GM19023 (cell line): ENCODE results near the gene MAN1A2.
"Not testable (repeated sequence)": the region's sequence is repeated elsewhere in the genome, so short reads cannot be mapped to it uniquely, and the experiment has no call there.

Source experiments
- ATAC-seq: cut with Tn5 transposase; IDR thresholded peaks from one replicate; pipeline ENCODE4 v1.9.1; 2021; ENCODE audit warnings: mild to moderate bottlenecking, moderate library complexity; ENCODE audit not compliant: unreplicated experiment

Gene MAN1A2

GRCh38 chr1:117396636-117397035 lies 29.4 kb downstream of the MAN1A2 start:
- no peak for ATAC-seq

GRCh38 chr1:117398957-117399356 lies 31.7 kb downstream of the MAN1A2 start:
- no peak for ATAC-seq

DNA sequence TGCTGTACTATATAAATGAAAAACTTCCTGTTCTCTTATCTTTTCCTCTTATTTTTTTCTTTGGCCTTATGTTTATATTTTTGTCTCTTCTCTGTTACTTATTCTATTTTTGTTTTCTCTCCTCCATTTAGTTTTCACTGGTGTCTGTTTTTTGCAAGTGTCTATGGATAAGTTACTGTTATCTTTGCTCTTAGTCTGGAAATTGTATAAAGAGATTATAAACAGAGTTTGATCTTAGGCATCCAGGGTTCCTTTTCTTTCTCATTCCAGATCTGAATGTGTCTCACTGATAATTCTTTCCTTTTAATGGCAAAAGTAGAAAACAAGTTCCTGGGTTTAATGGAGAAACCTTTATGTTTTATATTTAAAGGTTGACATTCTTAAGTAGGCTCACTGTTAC lies 34.5 kb downstream of the MAN1A2 start:
- ATAC-seq: no peak

- ATAC-seq: no peak
Measured at GRCh38 chr1:117403597-117403996, 36.3 kb downstream of the MAN1A2 start.

DNA sequence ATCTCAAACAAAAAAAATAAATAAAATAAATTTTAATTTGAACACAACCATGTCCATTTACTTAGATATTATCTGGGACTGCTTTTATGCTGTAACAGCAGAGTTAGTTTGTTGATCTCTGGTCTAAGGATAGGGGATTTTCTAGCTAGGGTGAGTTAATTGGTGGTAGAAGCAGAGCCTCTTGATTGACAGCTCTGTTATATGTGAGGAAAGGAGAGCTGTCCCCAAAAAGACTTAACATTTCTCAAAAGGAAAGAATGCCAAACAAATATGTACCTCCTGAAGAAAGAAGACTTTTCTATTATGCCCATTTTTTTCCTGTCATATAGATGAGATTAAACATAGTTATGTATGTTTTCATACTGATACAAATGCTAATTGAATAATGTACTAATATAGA lies 37.8 kb downstream of the MAN1A2 start:
- no peak for ATAC-seq

DNA sequence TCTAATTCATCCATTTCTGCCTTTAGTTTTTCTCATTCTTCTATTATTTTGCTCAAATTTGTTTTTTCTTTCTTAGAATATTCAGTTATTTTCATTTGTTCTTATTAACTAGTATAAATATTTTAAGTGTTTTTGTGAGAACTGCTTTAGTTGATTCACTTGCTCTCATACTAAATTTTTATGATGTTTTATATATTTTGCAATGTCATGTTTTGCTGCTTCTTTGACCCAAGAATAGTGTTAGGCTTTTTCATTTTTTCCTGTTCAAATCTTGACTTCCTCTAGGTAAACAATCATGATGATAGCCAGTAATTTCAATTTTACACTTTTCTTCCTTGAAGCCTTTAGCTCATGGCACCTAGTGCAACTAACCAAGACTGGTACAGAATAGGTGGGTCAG lies 45.2 kb downstream of the MAN1A2 start:
- ATAC-seq: no peak

DNA sequence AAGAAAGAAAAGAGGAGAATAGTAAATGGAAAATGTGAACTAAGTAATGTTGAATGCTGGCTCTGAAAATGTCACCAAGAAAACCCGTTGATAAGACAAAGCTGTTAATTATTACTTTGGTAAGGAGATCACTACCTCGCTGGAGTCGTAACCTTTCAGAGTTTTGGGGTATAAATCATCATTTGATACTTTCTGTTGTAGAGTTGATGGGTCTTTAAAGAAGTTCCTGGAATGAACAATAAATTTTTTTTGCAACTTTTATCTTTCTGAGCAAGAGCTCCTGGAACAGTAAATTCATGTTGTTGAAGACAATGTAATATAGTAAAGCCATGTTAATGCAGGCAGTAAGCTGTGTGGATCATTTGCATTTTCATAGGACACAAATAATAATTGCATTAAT lies 46.2 kb downstream of the MAN1A2 start:
- no peak for ATAC-seq

GRCh38 chr1:117414943-117415342 lies 47.7 kb downstream of the MAN1A2 start:
- ATAC-seq: no peak

- no peak for ATAC-seq
Measured at GRCh38 chr1:117416004-117416403, 48.8 kb downstream of the MAN1A2 start.

GRCh38 chr1:117416546-117417125 lies 49.4 kb downstream of the MAN1A2 start:
- ATAC-seq: no peak

DNA sequence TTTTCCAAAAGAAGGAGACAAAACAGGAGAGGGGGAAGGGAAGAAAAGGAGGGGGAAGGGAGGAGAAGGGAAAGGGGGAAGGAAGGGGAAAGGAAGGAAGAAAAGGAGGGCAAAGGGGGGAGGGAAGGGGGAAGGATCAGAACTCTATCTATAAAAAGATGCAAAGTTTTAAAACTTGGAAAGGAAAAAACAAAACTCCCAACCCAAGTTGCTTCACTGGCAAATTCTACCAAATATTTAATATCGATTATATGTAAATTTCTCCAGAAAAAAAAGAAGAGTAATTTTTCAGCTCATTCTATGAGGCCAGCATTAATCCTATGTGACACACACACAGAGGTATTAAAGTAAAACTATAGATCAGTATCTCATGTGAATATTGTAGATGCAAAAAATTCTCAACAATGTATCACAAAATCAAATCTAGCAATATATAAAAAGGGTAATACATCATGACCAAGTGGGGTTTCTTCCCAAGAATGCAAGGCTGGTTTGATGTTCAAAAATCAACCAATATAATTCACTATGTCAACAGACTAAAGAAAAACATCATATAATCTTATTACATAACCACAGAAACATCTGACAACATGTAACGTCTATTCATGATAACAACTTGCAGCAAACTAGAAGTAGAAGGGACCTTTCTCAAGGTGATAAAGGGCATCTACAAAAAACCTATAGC lies 57.9 kb downstream of the MAN1A2 start:
- ATAC-seq: no peak

DNA sequence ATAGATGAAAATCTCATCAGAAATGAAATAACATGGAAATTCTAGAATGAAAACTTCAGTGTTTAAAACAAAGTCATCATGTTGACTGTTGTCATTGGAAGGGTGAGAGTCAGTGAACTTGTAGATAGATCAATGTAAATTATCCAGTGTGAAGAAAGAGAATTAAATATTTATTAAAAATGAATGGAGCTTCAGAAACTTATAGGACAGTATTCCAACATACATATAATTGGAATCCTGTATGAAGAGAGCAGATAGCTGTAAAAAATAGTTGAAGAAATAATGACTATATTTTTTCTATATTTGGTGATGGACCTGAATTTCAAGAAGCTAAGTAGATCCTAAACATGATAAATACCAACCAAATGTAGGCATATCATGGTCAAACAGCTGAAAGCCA lies 60.0 kb downstream of the MAN1A2 start:
- ATAC-seq: no peak

DNA sequence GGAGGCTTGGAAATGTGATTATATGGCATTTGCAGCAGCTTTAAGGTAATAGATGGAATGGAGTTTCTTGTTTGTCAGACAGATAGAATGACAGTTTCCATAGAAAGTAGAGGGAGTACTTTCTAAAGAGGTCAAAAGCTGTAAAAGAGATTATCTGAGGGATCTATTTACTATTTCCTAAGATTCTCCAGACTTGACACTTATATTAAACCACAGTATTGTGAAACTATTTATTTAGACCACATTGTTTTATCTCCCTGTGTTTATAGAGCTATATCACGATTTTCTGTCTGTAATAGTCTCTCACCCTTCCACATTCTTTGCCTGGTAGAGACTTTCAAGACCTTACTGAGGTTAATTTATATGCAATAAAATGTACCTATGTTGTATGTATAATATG lies 66.7 kb downstream of the MAN1A2 start:
- no peak for ATAC-seq

GRCh38 chr1:117436513-117436912 lies 69.3 kb downstream of the MAN1A2 start:
- no peak for ATAC-seq

DNA sequence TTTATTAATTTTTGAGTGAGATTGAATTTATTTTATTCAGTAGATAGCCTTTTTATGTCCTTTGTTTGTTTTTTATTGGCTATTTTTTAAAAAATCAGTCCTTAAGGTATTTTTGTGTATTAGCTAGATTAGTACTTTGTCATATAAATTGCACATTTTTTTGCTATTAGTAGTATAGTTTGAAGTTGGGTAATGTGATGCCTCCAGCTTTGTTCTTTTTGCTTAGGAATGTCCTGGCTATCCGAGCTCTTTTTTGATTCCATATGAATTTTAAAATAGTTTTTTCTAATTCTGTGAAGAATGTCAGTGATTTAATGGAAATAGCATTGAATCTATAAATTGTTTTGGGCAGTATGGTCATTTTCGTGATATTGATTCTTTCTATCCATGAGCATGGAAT lies 80.4 kb downstream of the MAN1A2 start:
- ATAC-seq: no peak

- no peak for ATAC-seq
Measured at GRCh38 chr1:117452216-117452615, 85.0 kb downstream of the MAN1A2 start.

- no peak for ATAC-seq
Measured at GRCh38 chr1:117453958-117454357, 86.7 kb downstream of the MAN1A2 start.

- ATAC-seq: not testable (repeated sequence)
Measured at GRCh38 chr1:117458410-117458809, 91.2 kb downstream of the MAN1A2 start.

GRCh38 chr1:117466761-117467160 lies 99.5 kb downstream of the MAN1A2 start:
- ATAC-seq: no peak

DNA sequence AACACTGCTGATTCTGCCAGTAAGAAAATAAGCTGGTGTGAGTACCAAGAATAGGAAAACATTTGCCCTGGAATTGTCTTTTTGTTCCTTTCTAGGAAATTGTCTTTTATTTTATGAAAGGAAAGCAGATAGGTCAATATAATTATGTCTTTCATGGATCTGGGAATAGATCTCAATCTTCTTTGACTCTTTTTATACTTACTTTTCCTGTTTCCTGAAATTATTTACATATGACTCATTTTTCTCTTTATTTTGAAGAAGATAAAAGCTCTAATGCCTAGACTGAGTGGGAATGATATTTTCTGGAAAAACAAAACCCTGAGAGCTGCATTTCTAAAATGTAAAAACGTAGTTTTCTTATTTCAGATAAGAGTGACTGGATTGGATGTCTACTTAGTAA lies 100.1 kb downstream of the MAN1A2 start:
- no peak for ATAC-seq

- ATAC-seq: no peak
Measured at GRCh38 chr1:117473063-117473462, 105.8 kb downstream of the MAN1A2 start.

GRCh38 chr1:117475495-117475894 lies 108.2 kb downstream of the MAN1A2 start:
- ATAC-seq: not testable (repeated sequence)

DNA sequence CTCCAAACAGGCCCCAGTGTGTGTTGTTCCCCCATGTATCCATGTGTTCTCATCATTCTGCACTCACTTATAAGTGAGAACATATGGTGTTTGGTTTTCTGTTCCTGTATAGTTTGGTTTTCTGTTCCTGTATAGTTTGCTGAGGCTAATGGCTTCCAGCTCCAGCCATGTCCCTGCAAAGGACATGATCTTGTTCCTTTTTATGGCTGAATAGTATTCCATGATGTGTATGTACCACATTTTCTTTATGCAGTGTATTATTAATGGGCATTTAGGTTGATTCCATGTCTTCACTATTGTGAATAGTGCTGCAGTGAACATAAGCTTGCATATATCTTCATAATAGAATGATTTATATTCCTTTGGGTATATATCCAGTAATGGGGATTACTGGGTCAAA lies 111.8 kb downstream of the MAN1A2 start:
- ATAC-seq: no peak
